Inflammatory macrophage (primary cell): Measurements from ENCODE around the gene LPP.

ENCODE experiments used
- DNase-seq, 2 donors: peaks; one replicate each; pipeline ENCODE4 v3.0.0-alpha.2; 2020 to 2022

LPP gene

DNA sequence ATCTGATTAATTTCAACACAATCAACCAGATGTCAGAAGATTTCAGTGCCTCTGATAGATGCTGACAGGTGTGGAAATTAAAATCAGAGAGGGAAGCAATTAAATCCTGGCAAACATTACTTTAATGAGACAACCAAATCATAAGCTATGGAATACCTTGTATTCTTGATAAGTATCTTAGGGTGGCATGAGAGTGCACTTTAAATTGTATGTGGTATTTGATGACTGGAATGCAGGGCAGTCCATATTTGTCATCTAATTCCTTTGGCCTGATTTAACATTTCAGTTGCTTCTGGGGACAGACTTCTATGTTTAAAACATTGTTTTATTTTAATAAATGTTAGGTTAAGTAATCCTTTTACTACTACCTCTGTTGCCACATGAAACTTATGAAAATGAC is 184.1 kb downstream of the LPP start:
- no peak for DNase-seq

GRCh38 chr3:188339410-188340295 is 185.7 kb downstream of the LPP start:
- DNase-seq, result no peak

DNA sequence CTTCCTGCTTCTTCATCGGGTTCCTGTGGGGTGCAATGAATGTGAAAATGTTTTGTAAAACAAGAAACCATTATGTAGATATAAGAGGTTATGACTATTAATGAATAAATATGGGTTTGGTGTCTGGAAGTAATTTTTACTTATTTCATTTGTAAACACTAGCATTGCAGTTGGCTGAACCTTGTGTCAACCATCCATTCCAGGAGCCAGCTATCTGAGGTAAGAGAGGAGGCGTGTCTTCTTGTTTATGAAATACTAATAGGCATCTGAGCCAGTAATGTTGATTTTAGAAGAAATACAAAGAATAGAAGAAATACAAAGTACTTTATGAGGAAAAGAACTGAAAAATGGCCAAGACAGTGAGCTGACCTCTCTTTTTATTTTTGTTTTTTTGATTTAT is 187.5 kb downstream of the LPP start:
- DNase-seq, result no peak

GRCh38 chr3:188342991-188343732 is 189.2 kb downstream of the LPP start:
- no peak for DNase-seq

DNA sequence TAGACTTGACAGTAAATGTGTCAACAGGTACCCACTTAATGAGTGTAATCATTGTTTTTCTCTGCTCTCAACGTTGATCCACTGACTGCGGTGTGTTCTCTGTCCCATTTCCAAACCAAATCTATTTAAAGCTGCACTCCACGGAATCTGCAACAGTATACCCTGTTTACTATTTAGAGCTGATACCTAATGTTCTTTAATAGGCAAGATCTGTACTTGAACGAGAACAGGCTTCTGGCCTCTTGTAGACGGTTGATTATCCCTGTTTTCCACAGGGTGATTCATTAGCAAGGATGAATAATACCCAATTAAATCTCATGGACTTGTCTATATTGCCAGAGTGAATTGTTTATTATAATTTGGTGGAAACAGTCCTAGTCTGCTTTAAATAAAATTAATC is 189.9 kb downstream of the LPP start:
- DNase-seq, result no peak

GRCh38 chr3:188345223-188345622 is 191.3 kb downstream of the LPP start:
- no peak for DNase-seq

GRCh38 chr3:188348435-188349244 is 194.7 kb downstream of the LPP start:
- DNase-seq, result peak; percentile 39 to 41

DNA sequence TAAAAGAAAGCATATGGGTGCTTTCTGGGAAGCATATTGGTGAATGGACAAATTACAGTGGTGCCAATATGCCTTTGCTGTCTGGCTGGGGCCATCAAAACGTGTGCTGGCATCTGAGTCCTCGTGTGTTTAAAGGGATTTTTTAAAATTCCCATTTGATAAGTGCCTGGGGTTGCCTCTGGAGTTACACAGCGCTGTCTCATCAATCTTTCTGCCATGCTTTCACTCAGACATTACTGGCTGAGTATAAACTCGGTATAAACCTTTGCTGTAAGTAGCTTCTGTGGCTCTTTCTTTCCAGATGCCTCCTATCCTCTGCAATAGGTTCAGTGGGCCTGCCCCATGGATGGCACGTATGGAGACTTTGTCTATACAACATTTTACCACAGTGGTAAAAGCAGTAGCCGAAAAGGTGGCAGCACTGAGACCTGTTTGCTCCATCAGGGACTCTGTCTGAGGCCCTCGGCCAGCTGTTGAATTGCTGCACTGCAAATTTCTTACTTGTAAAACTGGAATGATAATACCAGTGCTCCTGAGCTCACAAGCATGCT is 195.5 kb downstream of the LPP start:
- DNase-seq, result no peak

- DNase-seq, result no peak
Observed at GRCh38 chr3:188349933-188350332, 196.0 kb downstream of the LPP start.

GRCh38 chr3:188350961-188351360 is 197.0 kb downstream of the LPP start:
- DNase-seq, result no peak

- no peak for DNase-seq
Observed at GRCh38 chr3:188351648-188352047, 197.7 kb downstream of the LPP start.

GRCh38 chr3:188352196-188352927 is 198.4 kb downstream of the LPP start:
- DNase-seq, result no peak

DNA sequence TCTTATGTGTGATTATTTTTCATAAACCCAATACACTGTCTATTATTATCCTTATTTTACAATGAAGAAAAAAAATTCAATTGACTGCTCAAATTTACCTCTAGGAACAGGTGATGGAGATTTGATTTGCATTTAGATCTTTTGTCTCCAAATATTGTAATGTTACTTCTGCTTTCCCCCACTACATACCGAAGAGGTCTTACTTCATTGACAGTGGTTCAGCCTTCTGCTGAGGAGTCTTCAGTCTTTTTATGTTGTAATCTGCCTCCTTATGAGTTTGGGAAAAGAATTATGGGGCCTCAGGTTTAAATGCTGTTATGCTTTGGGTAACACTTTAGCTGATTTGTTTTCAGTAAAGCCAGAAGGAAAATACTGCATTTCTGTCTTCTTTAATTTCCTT is 199.5 kb downstream of the LPP start:
- DNase-seq, result peak; percentile 31 to 47

DNA sequence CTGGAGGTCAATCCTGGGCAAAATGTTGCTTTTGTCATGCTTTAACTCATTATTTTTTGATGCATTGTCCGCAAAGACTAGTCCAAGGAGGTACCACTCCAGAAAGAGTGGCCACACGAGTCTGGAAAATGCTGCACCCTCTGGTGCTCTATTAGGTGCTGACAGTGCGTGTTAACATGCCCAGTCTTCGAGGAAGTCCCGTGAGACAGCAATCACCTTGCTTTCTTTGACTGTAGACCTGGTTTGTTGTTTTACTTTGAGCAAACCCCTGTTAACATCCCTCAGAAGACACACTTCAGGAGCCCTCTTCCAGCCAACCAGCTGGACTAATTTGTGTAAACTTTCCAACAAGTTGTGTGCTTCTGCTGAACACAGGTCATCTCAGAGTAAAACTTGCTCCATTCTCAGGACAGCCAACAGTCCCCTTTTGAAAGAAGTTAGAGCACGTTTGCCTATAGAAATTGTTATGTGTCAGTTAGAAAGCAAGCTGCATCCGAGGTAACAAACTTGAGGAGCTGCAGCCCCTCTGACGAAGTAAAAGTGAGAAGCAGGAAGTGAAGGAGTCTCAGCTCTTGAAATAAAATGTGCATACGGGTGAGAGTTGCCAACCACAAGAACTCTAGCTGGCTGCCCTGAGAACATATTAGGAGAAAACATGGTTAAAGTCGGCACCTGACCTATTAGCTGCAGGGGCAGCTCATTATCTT is 205.0 kb downstream of the LPP start:
- no peak for DNase-seq

DNA sequence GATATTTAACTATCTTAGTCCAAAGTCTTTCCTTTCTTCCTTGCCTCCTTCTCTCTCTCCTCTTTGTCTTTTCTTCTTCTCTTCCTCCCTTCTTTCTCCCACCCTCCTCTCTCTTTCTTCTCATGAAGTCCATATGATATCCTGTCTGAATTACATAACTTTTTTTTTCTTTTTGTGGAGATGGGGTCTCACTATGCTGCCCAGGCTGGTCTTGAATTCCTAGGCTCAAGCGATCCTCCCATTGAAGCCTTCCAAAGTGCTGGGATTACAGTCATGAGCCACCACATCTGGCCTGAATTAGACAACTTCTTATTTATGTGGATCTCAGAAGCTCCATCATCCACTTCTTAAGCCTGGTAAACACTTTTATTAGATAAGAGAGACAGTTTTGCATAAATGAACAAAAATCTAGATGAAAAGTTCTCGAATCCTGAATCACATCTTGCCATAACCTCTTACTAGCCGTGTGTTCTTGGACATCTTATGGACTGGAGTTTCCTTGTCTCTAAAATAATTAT is 206.5 kb downstream of the LPP start:
- DNase-seq, result no peak

DNA sequence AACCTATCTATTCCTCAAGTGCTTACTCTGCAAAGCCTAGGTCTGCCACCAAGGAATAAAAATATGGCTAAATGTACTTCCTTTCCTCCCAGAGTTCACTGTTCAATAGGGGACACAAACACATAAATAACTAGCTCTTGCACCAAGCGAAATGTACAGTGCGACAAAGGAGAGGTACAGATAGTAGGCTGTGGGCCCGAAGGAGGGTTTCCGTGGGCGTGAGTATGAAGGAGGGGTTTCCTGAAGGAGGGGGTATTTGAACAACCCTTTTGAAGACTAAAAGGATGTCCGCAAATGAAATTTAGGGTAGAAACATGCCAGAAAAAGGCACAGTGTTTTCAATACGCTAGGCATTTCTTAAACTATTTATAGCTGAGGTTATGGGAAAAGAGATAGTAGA is 207.9 kb downstream of the LPP start:
- DNase-seq, result no peak

DNA sequence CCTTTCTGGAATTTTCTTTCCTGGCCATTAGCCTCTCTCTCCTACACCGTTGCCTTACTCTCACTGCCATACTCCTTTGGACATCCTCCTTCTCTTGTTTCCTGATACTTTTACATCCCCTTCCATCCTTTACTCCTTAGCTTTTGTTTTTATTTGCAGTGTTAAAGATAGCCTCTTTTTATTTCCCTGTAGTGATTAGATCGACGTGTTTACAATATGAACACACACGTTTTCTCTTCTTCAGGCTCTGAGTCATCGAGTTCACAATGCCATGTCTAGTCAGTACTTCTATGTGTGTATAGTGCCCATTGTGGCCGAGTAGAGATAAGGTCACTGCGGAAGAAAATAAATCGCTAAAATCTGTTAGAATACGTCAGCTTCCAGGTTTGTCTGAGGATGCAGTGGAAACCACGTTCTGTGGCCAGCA is 208.5 kb downstream of the LPP start:
- DNase-seq, result no peak

DNA sequence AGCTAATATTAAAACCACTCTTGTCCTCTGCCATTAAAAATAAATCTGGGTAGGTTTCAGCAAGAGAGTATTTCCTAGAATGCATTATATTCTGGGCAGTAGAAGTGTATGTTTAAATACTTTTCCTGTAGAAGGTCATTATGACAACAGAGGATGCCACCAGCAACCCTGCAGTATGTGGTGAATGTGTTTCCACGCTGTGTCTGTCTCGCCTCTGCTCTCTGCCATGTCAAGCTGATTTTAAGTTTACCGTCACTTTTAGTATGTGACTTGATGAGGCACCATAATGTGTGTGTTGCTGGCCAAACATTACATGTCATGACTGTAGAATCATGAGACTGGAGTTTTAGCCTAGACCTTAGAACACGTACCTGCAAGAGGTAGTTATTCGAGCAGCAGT is 211.2 kb downstream of the LPP start:
- DNase-seq, result no peak

GRCh38 chr3:188365988-188366698 is 212.2 kb downstream of the LPP start:
- no peak for DNase-seq

GRCh38 chr3:188367678-188368077 is 213.7 kb downstream of the LPP start:
- DNase-seq, result no peak

DNA sequence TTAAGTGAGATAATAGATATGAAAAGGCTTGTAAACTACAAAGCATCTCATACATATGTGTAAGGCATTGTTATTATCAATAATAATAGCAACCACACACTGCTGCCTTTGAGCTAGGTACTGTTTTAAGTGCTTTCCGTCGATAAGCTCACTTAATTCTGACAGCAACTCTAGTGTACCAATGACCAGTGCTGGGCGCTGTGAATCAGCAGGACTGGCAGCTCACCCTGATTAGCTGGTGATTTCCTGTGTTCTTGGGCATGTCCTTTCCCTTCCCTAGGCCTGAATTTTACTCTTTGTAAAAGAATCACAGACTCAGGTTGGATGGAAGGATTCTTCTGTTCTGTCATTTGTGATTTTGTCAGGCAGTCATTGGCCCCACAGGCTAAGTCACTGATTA is 215.6 kb downstream of the LPP start:
- DNase-seq, result no peak
